Spinal cord (tissue), 10 donors: ENCODE data around the gene AGPAT3. TPM values are rescaled to one million over a fixed set of nuclear protein-coding genes. Genes with fewer than 3 reads are reported as not detected.

Experiments
- DNase-seq, 6 donors: peaks; one replicate each; pipeline versions ENCODE4 v3.0.0 to v3.0.0-alpha.2; 2013 to 2015; ENCODE audit warnings: low spot score in 6 of 6, low read depth in 4 of 6
- H3K27ac ChIP-seq: one replicate; pipeline ENCODE4 v1.5.1; 2013; ENCODE audit warnings: low read depth, low read length, control low read depth
- H3K27me3 ChIP-seq: one replicate; pipeline ENCODE4 v1.6.1; 2013; ENCODE audit warnings: low read length; ENCODE audit not compliant: control insufficient read depth, insufficient read depth
- H3K36me3 ChIP-seq: one replicate; pipeline ENCODE4 v1.6.1; 2013; ENCODE audit warnings: low read length; ENCODE audit not compliant: control insufficient read depth, insufficient read depth
- H3K4me1 ChIP-seq: one replicate; pipeline ENCODE4 v1.6.1; 2013; ENCODE audit warnings: low read length; ENCODE audit not compliant: control insufficient read depth, insufficient read depth
- H3K4me3 ChIP-seq: one replicate; pipeline ENCODE4 v1.5.1; 2013; ENCODE audit warnings: low read depth, low read length, control low read depth
- H3K9me3 ChIP-seq: one replicate; pipeline ENCODE4 v1.6.1; 2013; ENCODE audit warnings: low read length; ENCODE audit not compliant: control insufficient read depth, insufficient read depth
- WGBS: methylation state at CpG from one replicate; pipeline ENCODE4 v1.1.5; 2013; ENCODE audit warnings: missing lambda C conversion rate; ENCODE audit not compliant: insufficient coverage; 5-methylcytosine and 5-hydroxymethylcytosine counted together
- polyA plus RNA-seq, 2 donors: library from polyadenylated mRNA; unstranded; fragments of 120-200 nt; gene quantifications; one replicate each; pipeline ENCODE4 v1.2.1, GENCODE V29; 2013; ENCODE audit not compliant: insufficient read length in 2 of 2
- total RNA-seq, 2 donors: library from RNA; depleted of rRNA in 1 of 2; stranded (reverse); fragments of 120-200 nt in 1 of 2; fragments of >200 nt in 1 of 2; gene quantifications; one replicate each; pipeline versions ENCODE4 v1.2.3 to v1.2.4, GENCODE V29; 2013 to 2014
- donor health status: healthy.

Gene AGPAT3
- total and polyA plus RNA-seq, 4 donors = 33.7 to 63.3 (median 49.3) TPM

GRCh38 chr21:43880111-43880985 lies 15.3 kb downstream of the AGPAT3 start:
- H3K27me3 ChIP-seq = no peaks in the 10 kb centered on the region
- H3K4me1 ChIP-seq = peaks cover 22% of the 10 kb centered on the region
- no peak overlapping the region for H3K27ac ChIP-seq
- no peaks in the 10 kb centered on the region for H3K9me3 ChIP-seq
- H3K36me3 ChIP-seq = peaks cover 33% of the 10 kb centered on the region
- no peak for DNase-seq
- 56% methylated on average over 14 of the region's 14 CpGs for WGBS
- H3K4me3 ChIP-seq = no peak overlapping the region

GRCh38 chr21:43881283-43881682 lies 16.3 kb downstream of the AGPAT3 start:
- DNase-seq = no peak
- peaks cover 29% of the 10 kb centered on the region for H3K4me1 ChIP-seq
- WGBS = 92% methylated on average over 2 of the region's 6 CpGs

GRCh38 chr21:43881935-43882334 lies 16.9 kb downstream of the AGPAT3 start:
- 98% methylated on average over 6 of the region's 8 CpGs for WGBS
- peaks cover 29% of the 10 kb centered on the region for H3K4me1 ChIP-seq
- DNase-seq = no peak

More at GRCh38 chr21:43881283-43881682, 16.3 kb downstream of the AGPAT3 start:
- Histone ChIP-seq H3K4me3 (no peak overlapping the region), H3K27ac (no peak overlapping the region), H3K27me3 (no peaks in the 10 kb centered on the region), H3K9me3 (no peaks in the 10 kb centered on the region), H3K36me3 (peaks cover 33% of the 10 kb centered on the region)

GRCh38 chr21:43882952-43883545 lies 18.0 kb downstream of the AGPAT3 start:
- 92% methylated on average over 11 of the region's 11 CpGs for WGBS
- peaks cover 29% of the 10 kb centered on the region for H3K4me1 ChIP-seq
- no peak overlapping the region for H3K27ac ChIP-seq

More at GRCh38 chr21:43881935-43882334, 16.9 kb downstream of the AGPAT3 start:
- no peak overlapping the region for H3K27ac ChIP-seq
- no peaks in the 10 kb centered on the region for H3K27me3 ChIP-seq
- no peaks in the 10 kb centered on the region for H3K9me3 ChIP-seq
- H3K36me3 ChIP-seq = peaks cover 33% of the 10 kb centered on the region
- no peak overlapping the region for H3K4me3 ChIP-seq

DNA sequence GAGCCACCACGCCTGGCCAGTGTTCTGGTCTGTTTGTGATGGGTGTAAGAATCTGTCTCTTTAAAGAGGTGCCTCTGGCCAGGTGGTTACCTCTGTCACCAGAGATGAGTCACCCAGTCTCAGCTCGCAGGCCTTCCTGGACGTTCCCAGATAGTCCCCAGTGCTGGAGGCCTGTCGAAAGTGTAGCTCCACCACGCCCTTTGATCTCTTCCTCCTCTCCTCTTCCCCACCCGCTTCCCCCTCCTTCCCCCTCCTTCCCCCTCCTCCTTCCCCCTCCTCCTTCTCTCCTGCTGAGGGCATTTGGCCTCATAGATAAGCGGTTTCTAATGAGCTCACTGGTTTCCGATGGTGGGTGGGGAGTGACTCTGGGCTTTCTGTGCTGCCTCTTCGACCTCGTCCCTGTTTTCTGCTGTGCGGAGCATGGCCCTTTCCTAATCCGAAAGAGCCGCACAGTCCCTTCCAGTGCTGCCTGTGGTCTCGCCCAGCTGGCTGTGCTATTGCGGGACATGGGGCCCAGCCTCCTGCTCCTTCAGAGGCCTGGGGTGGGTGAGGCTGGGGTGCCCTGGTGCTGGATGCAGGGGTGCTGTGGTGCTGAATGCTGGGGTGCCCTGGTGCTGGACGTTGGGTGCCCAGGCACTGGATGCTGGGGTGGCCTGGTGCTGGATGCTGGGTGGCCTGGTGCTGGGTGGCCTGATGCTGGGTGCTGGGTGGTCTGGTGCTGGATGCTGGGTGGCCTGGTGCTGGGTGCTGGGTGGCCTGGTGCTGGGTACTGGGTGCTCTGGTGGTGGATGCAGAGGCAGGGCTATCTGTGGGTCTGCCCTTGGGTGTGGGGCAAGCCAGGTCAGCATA lies 19.2 kb downstream of the AGPAT3 start:
- Histone ChIP-seq H3K36me3 (peaks cover 28% of the 10 kb centered on the region), H3K4me3 (no peak overlapping the region), H3K27ac (no peak overlapping the region), H3K27me3 (no peaks in the 10 kb centered on the region), H3K4me1 (peaks cover 29% of the 10 kb centered on the region), H3K9me3 (no peaks in the 10 kb centered on the region)
- WGBS = 53% methylated on average over 11 of the region's 16 CpGs
- DNase-seq = peak in 2 of 6 donors; percentile 6 to 21

More at GRCh38 chr21:43882952-43883545, 18.0 kb downstream of the AGPAT3 start:
- H3K27me3 ChIP-seq = no peaks in the 10 kb centered on the region
- peaks cover 31% of the 10 kb centered on the region for H3K36me3 ChIP-seq
- no peak for DNase-seq
- no peaks in the 10 kb centered on the region for H3K9me3 ChIP-seq
- H3K4me3 ChIP-seq = no peak overlapping the region

GRCh38 chr21:43884861-43885417 lies 19.9 kb downstream of the AGPAT3 start:
- WGBS = 38% methylated on average over 11 of the region's 16 CpGs
- H3K27me3 ChIP-seq = no peaks in the 10 kb centered on the region
- H3K4me3 ChIP-seq = no peak overlapping the region
- H3K36me3 ChIP-seq = peaks cover 21% of the 10 kb centered on the region
- H3K9me3 ChIP-seq = no peaks in the 10 kb centered on the region
- DNase-seq = peak in 2 of 6 donors; percentile 49 to 54
- H3K4me1 ChIP-seq = peaks cover 23% of the 10 kb centered on the region
- H3K27ac ChIP-seq = no peak overlapping the region

DNA sequence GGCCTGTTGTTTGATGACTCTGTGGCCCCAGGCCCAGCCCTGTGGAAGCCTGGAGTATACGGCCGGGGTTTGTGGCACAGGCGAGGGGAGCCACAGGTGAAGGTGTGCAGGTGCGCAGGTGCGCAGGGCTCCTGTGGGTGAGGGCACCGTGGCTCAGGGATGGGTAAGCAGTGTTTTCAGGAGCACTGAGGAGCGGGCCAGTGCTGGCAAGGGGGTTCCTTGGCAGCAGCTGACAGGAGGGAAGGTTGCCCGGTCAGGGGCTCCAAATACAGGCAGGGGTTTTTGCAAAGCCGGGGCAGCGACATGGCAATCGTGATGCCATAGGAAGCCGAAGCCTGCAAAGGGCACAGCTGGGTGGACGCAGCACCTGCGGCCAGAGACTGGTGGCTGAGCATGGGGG lies 20.7 kb downstream of the AGPAT3 start:
- H3K9me3 ChIP-seq = no peaks in the 10 kb centered on the region
- peaks cover 18% of the 10 kb centered on the region for H3K4me1 ChIP-seq
- no peaks in the 10 kb centered on the region for H3K27me3 ChIP-seq
- no peak overlapping the region for H3K27ac ChIP-seq
- no peak for DNase-seq
- H3K36me3 ChIP-seq = peaks cover 26% of the 10 kb centered on the region
- no peak overlapping the region for H3K4me3 ChIP-seq
- WGBS = 87% methylated on average over 14 of the region's 14 CpGs

- no CpG with 5 or more reads among the region's 1 CpG for WGBS
- Histone ChIP-seq H3K27me3 (no peaks in the 10 kb centered on the region), H3K36me3 (peaks cover 26% of the 10 kb centered on the region), H3K9me3 (no peaks in the 10 kb centered on the region), H3K4me3 (no peak overlapping the region), H3K27ac (no peak overlapping the region), H3K4me1 (peaks cover 18% of the 10 kb centered on the region)
- no peak for DNase-seq
Observed at GRCh38 chr21:43886565-43886964, 21.5 kb downstream of the AGPAT3 start.

DNA sequence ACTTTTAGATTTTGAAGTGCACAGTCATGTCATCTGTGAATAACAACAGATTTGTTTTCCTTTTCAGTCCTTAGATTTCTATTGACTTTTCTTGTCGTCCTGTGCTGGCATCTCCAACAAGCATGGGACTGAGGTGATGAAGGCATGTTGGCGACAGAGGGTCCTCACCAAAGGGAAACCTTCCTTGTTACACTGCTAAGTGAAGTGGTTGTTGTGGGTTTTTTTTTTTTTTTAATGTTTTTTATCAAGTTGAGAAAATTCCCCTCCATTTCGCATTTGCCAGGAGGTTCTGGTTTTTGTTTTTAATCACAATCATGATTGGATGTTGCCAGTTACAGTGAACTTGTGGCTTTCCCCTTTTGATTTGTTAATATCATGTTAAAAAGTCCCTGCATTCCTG lies 24.0 kb downstream of the AGPAT3 start:
- no peak for DNase-seq
- no CpG with 5 or more reads among the region's 3 CpGs for WGBS
- Histone ChIP-seq H3K4me3 (no peak overlapping the region), H3K36me3 (peaks cover 15% of the 10 kb centered on the region), H3K9me3 (peaks cover 2% of the 10 kb centered on the region), H3K27ac (no peak overlapping the region), H3K4me1 (peaks cover 18% of the 10 kb centered on the region), H3K27me3 (no peaks in the 10 kb centered on the region)
